Heart right ventricle (tissue), 16 donors: ENCODE results near the gene OSBPL3. TPM values are rescaled to one million over a fixed set of nuclear protein-coding genes. Genes with fewer than 3 reads are reported as not detected.

Experiments
- ATAC-seq, 8 donors: fragments of 200-7000 bp; cut with Tn5 transposase; one replicate each; pipeline ENCODE4 v1.9.1; 2020; ENCODE audit warnings: mild to moderate bottlenecking in 8 of 8, moderate library complexity in 8 of 8, moderate number of reproducible peaks in 1 of 8
- DNase-seq, 2 donors: peaks; one replicate each; pipeline ENCODE4 v3.0.0-alpha.2; 2020
- H3K27ac ChIP-seq, 10 donors: fragments of 200-600 bp; sonication (generic) in 2 of 10; one replicate each; pipeline versions ENCODE4 v1.5.0 to v1.8.0; 2020 to 2022; ENCODE audit warnings: mild to moderate bottlenecking in 3 of 10
- H3K27me3 ChIP-seq, 7 donors: fragments of 200-600 bp; one replicate each; pipeline ENCODE4 v1.8.0; 2021 to 2022; ENCODE audit warnings: mild to moderate bottlenecking in 2 of 7
- H3K36me3 ChIP-seq, 9 donors: fragments of 200-600 bp; sonication (generic) in 1 of 9; one replicate each; pipeline versions ENCODE4 v1.5.0 to v1.8.0; 2020 to 2022; ENCODE audit warnings: mild to moderate bottlenecking in 2 of 9
- H3K4me1 ChIP-seq, 9 donors: fragments of 200-600 bp; sonication (generic) in 1 of 9; one replicate each; pipeline versions ENCODE4 v1.5.0 to v1.8.0; 2020 to 2022; ENCODE audit warnings: mild to moderate bottlenecking in 4 of 9
- H3K4me3 ChIP-seq, 10 donors: fragments of 200-600 bp; sonication (generic) in 2 of 10; one replicate each; pipeline versions ENCODE4 v1.5.0 to v1.8.0; 2020 to 2022; ENCODE audit warnings: mild to moderate bottlenecking in 7 of 10, moderate library complexity in 2 of 10
- H3K9me3 ChIP-seq, 11 donors: fragments of 200-600 bp in 10 of 11; sonication (generic) in 2 of 11; one replicate each; pipeline versions ENCODE4 v1.5.0 to v1.8.0; 2013 to 2022; ENCODE audit warnings: mild to moderate bottlenecking in 2 of 11, control low read depth in 1 of 11, moderate library complexity in 1 of 11
- CTCF ChIP-seq, 9 donors: fragments of 200-600 bp; sonication (generic) in 2 of 9; IDR thresholded peaks; one replicate each; pipeline versions ENCODE4 v1.5.0 to v1.8.0; 2021 to 2022; ENCODE audit warnings: antibody characterized with exemption in 9 of 9, mild to moderate bottlenecking in 5 of 9, moderate library complexity in 1 of 9
- WGBS, 2 donors: extraction: QIAGEN DNeasy Blood & Tissue Kit; methylation state at CpG; one replicate each; pipeline ENCODE4 v1.1.7; 2013; ENCODE audit warnings: inconsistent platforms in 1 of 2; 5-methylcytosine and 5-hydroxymethylcytosine counted together
- intact Hi-C, 10 donors: fragments of 100-400 bp; cut with DNase I; formaldehyde crosslinking; loops; one replicate each; pipeline versions ENCODE4 v1.11.1 to v1.14.2; 2022
- polyA plus RNA-seq, 2 donors: library from polyadenylated mRNA; stranded (reverse); fragments of 200-250 nt; gene quantifications; one replicate each; pipeline ENCODE4 v1.2.3, GENCODE V29; 2013
- total RNA-seq, 10 donors: library from RNA; stranded (reverse); fragmentation: NEBNext Ultra II Directional in 3 of 10; extraction: Animal tissue kit (Norgen Biotek cat#: 25700) in 3 of 10; gene quantifications; one replicate each; pipeline versions ENCODE4 v1.2.1 to v1.2.4, GENCODE V29; 2021 to 2023
- donor health status: Arrhythmogenic right ventricular cardiomyopathy.
- donor health status: ischemic (EF 13 %, LVEDD 7.1; RV severe dilation, severe dysfunction).
- donor health status: healthy with polysubstance abuse.
- donor health status: DM: no; HTN: yes; CAD: no.
- donor health status: DM: no; HTN: no; CAD: no.
- donor health status: ischemic (EF 25% LVEDD 6.9; RV normal size, moderate dysfunction).
- donor health status: ischemic (EF 25% LVEDD 5.7; RV mildly dilated, moderate dysfunction).
- donor health status: healthy.
- donor health status: DM: yes; HTN: yes; CAD: no.
- donor health status: Ischemic cardiomyopathy.
- donor health status: ischemic (EF 35%, LVEDD 5.7; RV mildly dilated, moderate dysfunction).
- donor health status: nonischemic (EF 11% LVEDD 7.7; RV severe dilation, severe dysfunction).
- donor health status: DM: yes; HTN: yes; CAD: no.
- donor health status: PGD.
- donor health status: ischemic (EF 29% LVEDD 5.4; RV normal size, mild dysfunction).
- donor health status: nonischemic (EF 23%, LVEDD 6.1; RV moderate dilation, normal function).

OSBPL3 gene
- total and polyA plus RNA-seq, 12 donors = 1.2 to 10.6 (median 3.5) TPM

GRCh38 chr7:24932815-24933214 lies 47.2 kb downstream of the OSBPL3 start:
- ATAC-seq = peak in 7 of 8 donors; percentile 38 to 95 (median 77)
- peaks cover 0 to 12% (median 0%) of the 10 kb centered on the region in 9 donors for H3K4me1 ChIP-seq
- H3K9me3 ChIP-seq = no peaks in the 10 kb centered on the region
- peak in 1 of 2 donors; percentile 10 for DNase-seq
- no peaks in the 10 kb centered on the region for H3K27me3 ChIP-seq
- WGBS, 2 donors = 58 to 64% methylated on average over 10 of the region's 10 CpGs
- no peak overlapping the region for H3K27ac ChIP-seq
- no peak overlapping the region for H3K4me3 ChIP-seq
- no peaks in the 10 kb centered on the region for H3K36me3 ChIP-seq
- no peak for TF ChIP-seq CTCF (IDR thresholded peaks at IDR 0.05)
- intact Hi-C loops = no loop called here

- TF ChIP-seq CTCF (IDR thresholded peaks at IDR 0.05) = no peak
- DNase-seq (no peak), ATAC-seq (no peak)
- Histone ChIP-seq H3K4me1 (peaks cover 0 to 12% (median 0%) of the 10 kb centered on the region in 9 donors), H3K9me3 (no peaks in the 10 kb centered on the region), H3K27me3 (no peaks in the 10 kb centered on the region), H3K4me3 (no peak overlapping the region), H3K27ac (no peak overlapping the region), H3K36me3 (no peaks in the 10 kb centered on the region)
- WGBS, 2 donors = 77 to 87% methylated on average over 3 of the region's 3 CpGs
- intact Hi-C loops = no loop called here
These were observed 47.6 kb downstream of the OSBPL3 start for GRCh38 chr7:24932389-24932788.

GRCh38 chr7:24931844-24932243 lies 48.1 kb downstream of the OSBPL3 start:
- intact Hi-C loops = no loop called here
- DNase-seq = no peak
- 90 to 91% methylated on average over 3 of the region's 3 CpGs for WGBS, 2 donors

GRCh38 chr7:24930856-24931255 lies 49.1 kb downstream of the OSBPL3 start:
- intact Hi-C loops = no loop called here

More at GRCh38 chr7:24931844-24932243, 48.1 kb downstream of the OSBPL3 start:
- no peaks in the 10 kb centered on the region for H3K9me3 ChIP-seq
- no peak overlapping the region for H3K4me3 ChIP-seq
- no peak overlapping the region for H3K27ac ChIP-seq
- no peak for TF ChIP-seq CTCF (IDR thresholded peaks at IDR 0.05)
- no peaks in the 10 kb centered on the region for H3K36me3 ChIP-seq
- no peak for ATAC-seq
- peaks cover 0 to 16% (median 0%) of the 10 kb centered on the region in 9 donors for H3K4me1 ChIP-seq
- H3K27me3 ChIP-seq = no peaks in the 10 kb centered on the region

More at GRCh38 chr7:24930856-24931255, 49.1 kb downstream of the OSBPL3 start:
- TF ChIP-seq CTCF (IDR thresholded peaks at IDR 0.05) = no peak
- Histone ChIP-seq H3K4me3 (no peak overlapping the region), H3K36me3 (no peaks in the 10 kb centered on the region), H3K27me3 (no peaks in the 10 kb centered on the region), H3K4me1 (peaks cover 0 to 16% (median 0%) of the 10 kb centered on the region in 9 donors), H3K27ac (no peak overlapping the region), H3K9me3 (no peaks in the 10 kb centered on the region)
- ATAC-seq = no peak
- WGBS, 2 donors = 86 to 87% methylated on average over 1 of the region's 1 CpG
- no peak for DNase-seq
